GM21360 (cell line): Measurements from ENCODE around the gene FLT3LG.
"Not testable (repeated sequence)": the region's sequence is repeated elsewhere in the genome, so short reads cannot be mapped to it uniquely, and the experiment has no call there.

ENCODE experiments used
- ATAC-seq: cut with Tn5 transposase; IDR thresholded peaks from one replicate; pipeline ENCODE4 v1.9.1; 2021; ENCODE audit warnings: mild to moderate bottlenecking, moderate library complexity; ENCODE audit not compliant: unreplicated experiment

The FLT3LG gene

GRCh38 chr19:49461130-49461529, 12.9 kb upstream of the FLT3LG start:
- ATAC-seq: not testable (repeated sequence)

GRCh38 chr19:49461656-49462055, 12.4 kb upstream of the FLT3LG start:
- no peak for ATAC-seq

GRCh38 chr19:49462492-49462891, 11.5 kb upstream of the FLT3LG start:
- no peak for ATAC-seq

- no peak for ATAC-seq
Measured at GRCh38 chr19:49463960-49464740, 9.9 kb upstream of the FLT3LG start.

- ATAC-seq: no peak
Measured at GRCh38 chr19:49465371-49465770, 8.6 kb upstream of the FLT3LG start.

- no peak for ATAC-seq
Measured at GRCh38 chr19:49468199-49468598, 5.8 kb upstream of the FLT3LG start.

- ATAC-seq: peak; percentile 38
Measured at GRCh38 chr19:49468746-49469447, 5.1 kb upstream of the FLT3LG start.

GRCh38 chr19:49469828-49470614, 4.0 kb upstream of the FLT3LG start:
- ATAC-seq: no peak

GRCh38 chr19:49470615-49470978, 3.4 kb upstream of the FLT3LG start:
- no peak for ATAC-seq

- no peak for ATAC-seq
Measured at GRCh38 chr19:49472936-49473335, 1.1 kb upstream of the FLT3LG start.

GRCh38 chr19:49473501-49473867, 531 bp upstream of the FLT3LG start:
- not testable (repeated sequence) for ATAC-seq

GRCh38 chr19:49474542-49474924, 518 bp downstream of the FLT3LG start:
- ATAC-seq: no peak

GRCh38 chr19:49475191-49475917, 1.3 kb downstream of the FLT3LG start:
- no peak for ATAC-seq

- ATAC-seq: no peak
Measured at GRCh38 chr19:49475995-49476880, 2.2 kb downstream of the FLT3LG start.

- ATAC-seq: no peak
Measured at GRCh38 chr19:49479975-49480628, 6.1 kb downstream of the FLT3LG start.

GRCh38 chr19:49481020-49481683, 7.1 kb downstream of the FLT3LG start:
- no peak for ATAC-seq

- no peak for ATAC-seq
Measured at GRCh38 chr19:49486232-49486631, 12.2 kb downstream of the FLT3LG start.

- no peak for ATAC-seq
Measured at GRCh38 chr19:49486710-49487276, 12.8 kb downstream of the FLT3LG start.
